ENCODE measurements around the gene CLEC11A. TPM values are rescaled to one million over a fixed set of nuclear protein-coding genes. Genes with fewer than 3 reads are reported as not detected.

CLEC11A gene
- polyA plus RNA-seq, 1 donor (not counting 4 experiments of a cell fraction or from before 2014, with no cell fraction given) = 0.56 TPM

- Histone ChIP-seq H4K20me1 (ENCODE audit: control insufficient read depth, extremely low read depth, insufficient read depth, low read length) (no peaks in the 10 kb centered on the region), H3K9ac (ENCODE audit: control insufficient read depth, extremely low read depth, insufficient read depth, low read length) (no peak overlapping the region), H2AFZ (ENCODE audit: control insufficient read depth, low read length) (no peak overlapping the region), H3K27ac (ENCODE audit: control insufficient read depth, insufficient read depth, low read length) (no peak overlapping the region), H3K9me3 (ENCODE audit: control insufficient read depth, low read depth, low read length) (no peaks in the 10 kb centered on the region), H3K27me3 (ENCODE audit: control insufficient read depth, extremely low read depth, insufficient read depth, low read length) (peaks cover 14% of the 10 kb centered on the region), H3K4me1 (ENCODE audit: control insufficient read depth, extremely low read depth, insufficient read depth, low read length) (no peaks in the 10 kb centered on the region), H3K4me2 (ENCODE audit: control insufficient read depth, extremely low read depth, insufficient read depth, low read depth, low read length) (no peak overlapping the region), H3K79me2 (ENCODE audit: control insufficient read depth, insufficient read depth, low read length) (no peaks in the 10 kb centered on the region), H3K36me3 (ENCODE audit: control insufficient read depth in 2 of 2, extremely low read depth in 1 of 2, insufficient read depth in 2 of 2, low read length in 2 of 2) (no peaks in the 10 kb centered on the region), H3K4me3 (ENCODE audit: control insufficient read depth in 2 of 3, extremely low read depth in 1 of 3, insufficient read depth in 2 of 3, low read depth in 1 of 3, low read length in 3 of 3) (no peak overlapping the region), H3K9me1 (ENCODE audit: control insufficient read depth, extremely low read depth, insufficient read depth, low read length) (no peaks in the 10 kb centered on the region)
- TF ChIP-seq CTCF (optimal IDR thresholded peaks at IDR 0.05 in 1 of 3, IDR thresholded peaks at IDR 0.05 in 1 of 3, conservative IDR thresholded peaks at IDR 0.05 in 1 of 3; ENCODE audit: extremely low read depth in 1 of 3, insufficient read depth in 2 of 3, low read length in 3 of 3) = peak in 2 of 3 experiments; percentile 12 to 53
- no peak for TF ChIP-seq EZH2 (IDR thresholded peaks at IDR 0.05; ENCODE audit: low read length)
- dilution Hi-C loops (cut with MboI; ENCODE audit: extremely low pct_ligation_motif_present, low sequenced_read_pairs) = no loop called here
- FAIRE-seq (no peak), DNase-seq (ENCODE audit: low read depth, low spot score) (no peak)
Observed at GRCh38 chr19:50703915-50704796, 19.0 kb upstream of the CLEC11A start.

GRCh38 chr19:50705422-50706019 is 17.6 kb upstream of the CLEC11A start:
- no peak overlapping the region for H3K9ac ChIP-seq (ENCODE audit: control insufficient read depth, extremely low read depth, insufficient read depth, low read length)
- H3K9me1 ChIP-seq (ENCODE audit: control insufficient read depth, extremely low read depth, insufficient read depth, low read length) = no peaks in the 10 kb centered on the region
- DNase-seq (ENCODE audit: low read depth, low spot score) = no peak
- no peaks in the 10 kb centered on the region for H3K4me1 ChIP-seq (ENCODE audit: control insufficient read depth, extremely low read depth, insufficient read depth, low read length)
- H3K79me2 ChIP-seq (ENCODE audit: control insufficient read depth, insufficient read depth, low read length) = no peaks in the 10 kb centered on the region
- no peaks in the 10 kb centered on the region for H4K20me1 ChIP-seq (ENCODE audit: control insufficient read depth, extremely low read depth, insufficient read depth, low read length)
- dilution Hi-C loops (cut with MboI; ENCODE audit: extremely low pct_ligation_motif_present, low sequenced_read_pairs) = no loop called here
- H3K9me3 ChIP-seq (ENCODE audit: control insufficient read depth, low read depth, low read length) = no peaks in the 10 kb centered on the region
- H3K27ac ChIP-seq (ENCODE audit: control insufficient read depth, insufficient read depth, low read length) = no peak overlapping the region
- H3K4me2 ChIP-seq (ENCODE audit: control insufficient read depth, extremely low read depth, insufficient read depth, low read depth, low read length) = no peak overlapping the region
- peaks cover 14% of the 10 kb centered on the region for H3K27me3 ChIP-seq (ENCODE audit: control insufficient read depth, extremely low read depth, insufficient read depth, low read length)
- peak; percentile 76 for FAIRE-seq
- TF ChIP-seq CTCF (optimal IDR thresholded peaks at IDR 0.05 in 1 of 3, IDR thresholded peaks at IDR 0.05 in 1 of 3, conservative IDR thresholded peaks at IDR 0.05 in 1 of 3; ENCODE audit: extremely low read depth in 1 of 3, insufficient read depth in 2 of 3, low read length in 3 of 3) (peak; percentile 75 to 88 (median 76)), EZH2 (IDR thresholded peaks at IDR 0.05; ENCODE audit: low read length) (no peak)
- H3K4me3 ChIP-seq (ENCODE audit: control insufficient read depth in 2 of 3, extremely low read depth in 1 of 3, insufficient read depth in 2 of 3, low read depth in 1 of 3, low read length in 3 of 3) = no peak overlapping the region
- no peaks in the 10 kb centered on the region for H3K36me3 ChIP-seq (ENCODE audit: control insufficient read depth in 2 of 2, extremely low read depth in 1 of 2, insufficient read depth in 2 of 2, low read length in 2 of 2)
- H2AFZ ChIP-seq (ENCODE audit: control insufficient read depth, low read length) = no peak overlapping the region
